GM21423 (cell line): ENCODE results near the gene VRK3.

Source experiments
- ATAC-seq: cut with Tn5 transposase; IDR thresholded peaks from one replicate; pipeline ENCODE4 v1.9.1; 2021; ENCODE audit warnings: mild to moderate bottlenecking, moderate library complexity; ENCODE audit not compliant: unreplicated experiment

VRK3 gene

DNA sequence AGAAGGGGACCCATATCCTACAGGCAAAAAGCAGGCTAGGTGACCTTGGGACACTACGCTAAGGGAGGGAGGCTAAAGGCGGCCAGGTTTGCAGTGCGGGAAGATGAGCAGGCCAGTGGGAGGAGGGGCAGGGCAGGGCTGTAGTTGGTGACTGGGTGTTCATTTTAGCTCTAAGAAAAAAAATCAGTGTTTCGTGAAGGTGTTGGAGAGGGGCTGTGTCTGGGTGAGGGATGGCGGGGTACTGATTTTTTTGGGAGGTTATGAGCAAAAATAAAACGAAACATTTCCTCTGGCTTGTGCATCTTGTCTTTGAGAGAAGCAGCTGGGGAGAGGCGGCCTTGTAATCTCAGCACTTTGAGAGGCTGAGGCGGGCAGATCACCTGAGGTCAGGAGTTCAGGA, 91.5 kb downstream of the VRK3 start:
- no peak for ATAC-seq

- ATAC-seq, result no peak
These were observed 92.4 kb downstream of the VRK3 start for GRCh38 chr19:49932731-49933131.

- no peak for ATAC-seq
These were observed 93.1 kb downstream of the VRK3 start for GRCh38 chr19:49932041-49932451.

DNA sequence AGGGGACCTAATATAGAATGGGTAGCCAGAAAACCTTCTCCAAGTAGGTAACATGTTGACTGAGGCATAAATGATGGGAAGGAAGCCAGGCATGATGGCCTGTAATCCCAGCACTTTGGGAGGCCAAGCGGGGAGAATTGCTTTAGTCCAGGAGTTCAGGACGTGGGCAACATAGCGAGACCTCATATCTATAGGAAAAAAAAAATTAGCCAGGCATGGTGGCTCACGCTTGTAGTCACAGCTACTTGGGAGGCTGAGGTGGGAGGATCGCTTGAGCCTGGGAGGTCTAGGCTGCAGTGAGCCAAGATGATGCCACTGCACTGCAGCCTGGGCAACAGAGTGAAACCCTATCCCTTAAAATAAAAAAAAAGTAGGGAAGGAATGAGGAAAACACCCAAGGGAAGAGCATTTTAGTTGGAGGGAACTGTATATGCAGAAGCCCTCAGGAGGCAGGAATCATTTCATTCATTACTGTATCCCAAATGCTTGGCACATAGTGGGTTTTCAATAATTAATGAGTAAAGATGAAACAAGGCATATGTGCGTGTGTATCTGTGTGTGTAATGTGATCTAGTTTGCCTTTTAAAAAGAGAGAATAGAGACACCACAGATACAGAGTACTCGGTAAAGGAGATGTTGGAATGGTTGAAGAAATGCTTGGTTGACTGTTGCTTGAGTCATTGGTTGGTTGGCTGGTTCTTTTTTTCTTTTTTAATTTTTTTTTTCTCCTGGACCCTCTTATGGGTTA, 93.7 kb downstream of the VRK3 start:
- no peak for ATAC-seq

- ATAC-seq, result no peak
These were observed 94.6 kb downstream of the VRK3 start for GRCh38 chr19:49930483-49931011.

GRCh38 chr19:49929611-49930482, 95.3 kb downstream of the VRK3 start:
- ATAC-seq, result peak; percentile 74

- ATAC-seq, result peak; percentile 44
These were observed 96.0 kb downstream of the VRK3 start, which contains the start of the genes ATF5 and NUP62 for GRCh38 chr19:49929121-49929610. Gene ATF5, plus strand, starts transcription at chr19:49929205. Its CDS starts 1,646 bp downstream, at chr19:49930851. Gene NUP62, minus strand, starts transcription at chr19:49929504. Its CDS starts 19,697 bp downstream, at chr19:49909807.

DNA sequence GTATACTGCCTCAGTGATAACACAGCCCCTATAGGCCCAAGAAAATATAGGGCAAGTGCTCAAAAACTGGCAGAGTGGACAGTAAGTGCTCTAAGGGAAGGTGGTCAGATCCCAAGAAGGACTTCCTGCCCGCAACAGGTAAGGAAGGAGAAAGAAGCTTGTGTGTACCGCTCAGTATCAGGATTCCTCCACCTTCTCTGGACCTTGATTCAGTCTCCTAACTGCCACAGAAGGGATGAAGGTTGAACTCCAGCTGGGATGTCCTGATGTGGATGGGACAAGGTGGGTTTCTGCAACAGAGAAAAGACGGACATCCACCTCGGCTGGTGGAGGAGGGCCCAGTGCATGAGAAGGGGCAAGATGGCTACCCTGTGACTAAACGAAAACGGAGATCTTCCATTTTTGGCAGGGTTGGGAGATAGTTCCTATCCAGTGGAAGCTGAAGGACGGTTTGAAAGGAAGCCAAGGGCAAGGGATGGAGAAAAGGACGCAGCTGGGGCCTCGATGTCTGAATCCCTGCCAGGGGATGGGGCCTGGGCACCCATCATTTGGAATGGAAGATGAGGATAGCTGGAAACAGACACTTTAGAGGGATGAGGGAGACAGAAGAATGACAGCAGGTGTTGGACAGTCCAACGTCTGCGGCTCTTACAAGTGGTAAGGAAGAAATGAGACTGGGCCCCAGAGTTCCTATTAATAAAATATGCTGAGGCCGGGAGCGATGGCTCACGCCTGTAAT, 97.5 kb downstream of the VRK3 start:
- no peak for ATAC-seq

GRCh38 chr19:49926515-49926914, 98.7 kb downstream of the VRK3 start:
- ATAC-seq, result no peak
